GM13977 (cell line): Measurements from ENCODE around the gene TRIM71.
"Not testable (repeated sequence)": the region's sequence is repeated elsewhere in the genome, so short reads cannot be mapped to it uniquely, and the experiment has no call there.

Experiments
- DNase-seq: peaks from one replicate; pipeline ENCODE4 v3.0.0; 2012; ENCODE audit warnings: low spot score
- in situ Hi-C: fragments of 300-500 bp; cut with MboI; formaldehyde crosslinking; loops from one replicate; pipeline ENCODE4 v1.12.0; 2022; ENCODE audit warnings: low sequenced_read_pairs, low pct_unique_long_range_greater_than_20kb, mixed read lengths, inconsistent platforms; ENCODE audit not compliant: unreplicated experiment
- TF ChIP-seq, protein P1 (sequence below): IDR thresholded peaks from 2 replicates; pipeline ENCODE4 v1.5.1; 2012; ENCODE audit warnings: mild to moderate bottlenecking, control low read depth; ENCODE audit not compliant: insufficient read depth; ENCODE audit errors: extremely low read depth, missing control alignments

Gene TRIM71

GRCh38 chr3:32791833-32792232 lies 26.0 kb upstream of the TRIM71 start:
- no peak for DNase-seq
- TF ChIP-seq, protein P1, sequence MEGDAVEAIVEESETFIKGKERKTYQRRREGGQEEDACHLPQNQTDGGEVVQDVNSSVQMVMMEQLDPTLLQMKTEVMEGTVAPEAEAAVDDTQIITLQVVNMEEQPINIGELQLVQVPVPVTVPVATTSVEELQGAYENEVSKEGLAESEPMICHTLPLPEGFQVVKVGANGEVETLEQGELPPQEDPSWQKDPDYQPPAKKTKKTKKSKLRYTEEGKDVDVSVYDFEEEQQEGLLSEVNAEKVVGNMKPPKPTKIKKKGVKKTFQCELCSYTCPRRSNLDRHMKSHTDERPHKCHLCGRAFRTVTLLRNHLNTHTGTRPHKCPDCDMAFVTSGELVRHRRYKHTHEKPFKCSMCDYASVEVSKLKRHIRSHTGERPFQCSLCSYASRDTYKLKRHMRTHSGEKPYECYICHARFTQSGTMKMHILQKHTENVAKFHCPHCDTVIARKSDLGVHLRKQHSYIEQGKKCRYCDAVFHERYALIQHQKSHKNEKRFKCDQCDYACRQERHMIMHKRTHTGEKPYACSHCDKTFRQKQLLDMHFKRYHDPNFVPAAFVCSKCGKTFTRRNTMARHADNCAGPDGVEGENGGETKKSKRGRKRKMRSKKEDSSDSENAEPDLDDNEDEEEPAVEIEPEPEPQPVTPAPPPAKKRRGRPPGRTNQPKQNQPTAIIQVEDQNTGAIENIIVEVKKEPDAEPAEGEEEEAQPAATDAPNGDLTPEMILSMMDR, result no peak
- in situ Hi-C loops, result no loop called here

DNA sequence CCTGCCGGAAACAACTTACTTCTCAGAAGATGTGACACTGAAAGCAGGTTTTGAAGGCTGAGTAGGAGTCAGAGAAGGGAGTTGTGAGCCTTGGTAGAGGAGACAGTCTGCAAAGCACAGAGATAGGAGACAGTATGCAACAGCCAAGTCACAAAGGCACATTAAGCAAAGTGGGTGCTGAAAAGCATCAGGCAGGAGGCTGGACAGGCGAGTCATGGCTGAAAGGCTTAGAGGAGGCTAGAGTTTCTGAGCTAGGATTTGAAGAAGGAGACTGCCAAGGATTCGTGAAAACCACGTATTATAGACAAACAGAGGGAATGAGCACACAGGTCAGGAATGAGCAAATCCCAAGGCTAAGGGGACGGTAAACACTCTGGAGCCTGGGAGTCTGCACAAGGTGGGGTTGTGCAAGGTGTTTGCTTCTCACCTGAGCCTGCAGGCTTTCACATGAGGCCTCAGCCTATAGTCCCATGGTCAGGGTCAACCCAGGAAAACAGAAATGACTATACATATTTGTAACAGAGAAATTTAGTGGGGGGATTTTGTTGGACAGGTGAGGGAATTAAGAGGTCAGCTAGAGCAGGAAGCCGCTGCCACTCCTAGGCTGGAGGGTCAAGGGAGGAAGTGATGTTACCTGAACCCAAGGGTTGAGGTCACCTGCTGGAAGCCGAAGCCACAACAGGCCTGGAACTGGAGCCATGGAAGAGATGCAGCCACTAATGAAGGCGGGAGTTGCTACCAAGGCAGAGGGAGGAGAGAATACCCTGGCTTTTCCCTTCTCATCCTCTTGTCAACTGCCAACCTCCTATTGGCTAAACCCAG lies 23.1 kb upstream of the TRIM71 start:
- in situ Hi-C loops, result no loop called here
- no peak for DNase-seq
- TF ChIP-seq, protein P1, result no peak

DNA sequence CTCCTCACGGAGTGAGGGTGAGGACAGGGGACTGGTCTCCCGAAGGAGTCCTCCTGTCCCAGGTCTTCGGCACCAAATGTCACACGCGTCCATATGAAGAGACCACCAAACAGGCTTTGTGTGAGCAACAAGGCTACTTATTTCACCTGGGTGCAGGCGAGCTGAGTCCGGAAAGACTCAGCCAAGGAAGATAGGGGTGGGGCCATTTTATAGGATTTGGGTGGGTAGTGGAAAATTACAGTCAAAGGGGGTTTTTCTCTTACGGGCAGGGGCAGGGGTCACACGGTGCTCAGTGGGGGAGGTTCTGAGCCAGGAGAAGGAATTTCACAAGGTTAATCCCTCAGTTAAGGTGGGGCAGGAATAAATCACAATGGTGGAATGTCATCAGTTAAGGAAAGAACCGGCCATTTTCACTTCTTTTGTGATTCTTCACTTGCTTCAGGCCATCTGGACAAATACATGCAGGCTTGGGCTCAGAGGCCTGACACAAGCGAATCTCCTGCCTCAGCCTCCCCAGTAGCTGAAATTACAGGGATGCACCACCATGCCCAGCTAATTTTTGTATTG lies 21.3 kb upstream of the TRIM71 start:
- in situ Hi-C loops, DNase-seq: not testable (repeated sequence)

GRCh38 chr3:32797776-32798175 lies 20.0 kb upstream of the TRIM71 start:
- no peak for DNase-seq
- TF ChIP-seq, protein P1, result no peak
- in situ Hi-C loops, result no loop called here

GRCh38 chr3:32801440-32801839 lies 16.4 kb upstream of the TRIM71 start:
- DNase-seq, in situ Hi-C loops: not testable (repeated sequence)

GRCh38 chr3:32813180-32813579 lies 4.6 kb upstream of the TRIM71 start:
- in situ Hi-C loops, result no loop called here
- TF ChIP-seq, protein P1, result no peak
- DNase-seq, result no peak

GRCh38 chr3:32814361-32814760 lies 3.4 kb upstream of the TRIM71 start:
- TF ChIP-seq, protein P1, result no peak
- in situ Hi-C loops, result no loop called here
- DNase-seq, result no peak
